ENCODE measurements around the gene CDC27.
"Not testable (repeated sequence)": the region's sequence is repeated elsewhere in the genome, so short reads cannot be mapped to it uniquely, and the experiment has no call there.

CDC27 gene

DNA sequence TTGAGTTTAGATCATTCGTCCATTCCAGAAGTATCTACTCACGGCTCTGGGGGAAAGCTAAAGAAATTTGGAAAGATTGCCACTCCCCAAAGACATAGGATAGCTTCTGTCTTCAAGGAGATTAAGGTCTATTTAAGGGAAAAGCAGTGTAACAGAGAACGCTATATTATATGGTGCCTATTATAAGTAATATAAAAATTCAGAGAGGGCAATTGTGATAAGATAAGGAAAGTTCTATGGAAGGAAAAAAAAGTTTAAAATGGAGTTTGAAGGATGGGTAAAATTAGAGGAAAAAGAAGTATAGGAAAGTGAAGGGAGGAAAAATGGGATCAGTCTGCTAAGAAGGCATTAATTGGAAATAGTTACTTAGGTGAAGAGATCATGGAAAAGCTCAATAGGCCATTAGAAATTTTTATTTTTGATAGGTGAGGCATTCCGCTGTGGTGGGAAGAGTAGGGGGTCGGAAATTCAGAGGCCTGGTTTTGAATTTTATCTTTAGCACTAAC is 690 bp upstream of the CDC27 start:
- ATAC-seq (no peak), DNase-seq (ENCODE audit: low spot score in 2 of 2) (no peak)
- H3K9me3 Mint-ChIP-seq = no peaks in the 10 kb centered on the region
- H3K27ac Mint-ChIP-seq = peak overlapping the region; percentile 99
- peaks cover 40% of the 10 kb centered on the region for H3K4me1 Mint-ChIP-seq
- H3K4me3 Mint-ChIP-seq = peak overlapping the region; percentile 94
- peaks cover 20% of the 10 kb centered on the region for H3K36me3 Mint-ChIP-seq

DNA sequence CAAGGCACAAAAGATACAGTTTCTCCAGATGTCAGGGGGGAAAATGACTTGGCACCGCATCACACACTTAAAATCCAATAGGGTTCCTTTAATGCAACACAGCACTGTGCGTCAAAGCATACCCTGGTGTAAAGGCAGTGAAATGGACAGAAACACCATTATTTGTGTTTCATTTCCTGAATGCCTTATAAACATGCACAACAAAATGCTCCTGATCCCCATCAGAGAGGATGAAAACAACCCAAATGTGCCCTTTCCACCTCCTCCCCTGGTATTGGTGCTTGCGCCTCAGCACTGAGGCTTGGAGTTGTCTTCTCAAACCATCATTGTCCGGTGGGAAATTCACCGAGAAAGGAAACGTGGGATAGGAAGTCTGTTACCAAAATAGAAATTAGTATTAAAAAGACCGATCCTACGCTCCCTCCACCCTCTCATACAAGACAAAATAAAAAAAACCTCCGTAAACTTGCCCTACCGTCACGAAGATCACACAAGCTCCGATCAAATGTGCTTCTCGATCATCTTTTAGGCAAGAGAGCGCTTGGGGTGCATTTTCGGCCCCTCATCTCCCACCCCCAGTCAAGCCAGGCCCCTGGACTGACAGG is 722 bp downstream of the CDC27 start:
- peak overlapping the region; percentile 99 for H3K27ac Mint-ChIP-seq
- peaks cover 39% of the 10 kb centered on the region for H3K4me1 Mint-ChIP-seq
- H3K9me3 Mint-ChIP-seq = no peaks in the 10 kb centered on the region
- ATAC-seq (no peak), DNase-seq (ENCODE audit: low spot score in 2 of 2) (peak in 1 of 2 donors; percentile 56)
- H3K4me3 Mint-ChIP-seq = peak overlapping the region; percentile 94
- H3K36me3 Mint-ChIP-seq = peaks cover 24% of the 10 kb centered on the region

DNA sequence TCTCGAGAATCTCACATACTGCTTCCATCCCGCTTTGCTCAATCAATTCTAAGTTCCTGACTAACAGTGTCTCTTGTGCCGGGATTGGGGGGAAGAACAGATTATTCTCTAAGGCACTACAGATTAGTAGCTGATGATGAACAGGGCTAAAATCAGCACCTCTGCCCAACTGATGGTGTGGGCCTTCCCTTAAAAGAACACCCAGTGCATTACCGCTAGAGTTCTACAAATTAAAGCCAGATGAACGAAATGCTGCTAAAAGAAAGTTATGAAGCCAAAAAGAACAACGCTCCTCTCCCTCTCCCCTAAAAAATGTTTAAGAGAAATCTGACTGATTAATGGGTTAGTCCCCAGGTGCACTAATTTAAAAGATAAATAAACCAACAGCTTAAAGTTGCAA is 4.4 kb downstream of the CDC27 start:
- H3K27ac Mint-ChIP-seq = no peak overlapping the region
- H3K4me1 Mint-ChIP-seq = peaks cover 45% of the 10 kb centered on the region
- no peak for DNase-seq (ENCODE audit: low spot score in 2 of 2)
- peaks cover 55% of the 10 kb centered on the region for H3K36me3 Mint-ChIP-seq
- no peak for ATAC-seq
- no peaks in the 10 kb centered on the region for H3K9me3 Mint-ChIP-seq
- H3K4me3 Mint-ChIP-seq = no peak overlapping the region

DNA sequence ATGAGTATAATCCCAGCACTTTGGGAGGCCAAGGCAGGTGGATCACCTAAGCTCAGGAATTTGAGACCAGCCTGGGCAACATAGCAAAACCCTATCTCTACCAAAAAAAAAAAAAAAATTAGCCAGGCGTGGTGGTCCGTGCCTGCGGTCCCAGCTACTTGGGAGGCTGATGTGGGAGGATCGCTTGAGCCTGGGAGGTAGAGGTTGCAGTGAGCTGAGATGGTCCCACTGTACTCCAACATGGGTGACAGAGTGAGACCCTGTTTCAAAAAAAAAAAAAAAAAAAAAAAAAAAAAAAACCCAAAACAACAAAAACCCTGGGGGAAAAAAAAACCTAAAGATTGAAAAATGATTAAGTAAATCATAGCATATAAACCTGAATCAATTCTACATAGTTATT is 8.1 kb downstream of the CDC27 start:
- H3K4me1 Mint-ChIP-seq = peaks cover 47% of the 10 kb centered on the region
- H3K36me3 Mint-ChIP-seq = peaks cover 73% of the 10 kb centered on the region
- ATAC-seq; H3K4me3 Mint-ChIP-seq; H3K27ac Mint-ChIP-seq; DNase-seq (ENCODE audit: low spot score in 2 of 2); H3K9me3 Mint-ChIP-seq: not testable (repeated sequence)

DNA sequence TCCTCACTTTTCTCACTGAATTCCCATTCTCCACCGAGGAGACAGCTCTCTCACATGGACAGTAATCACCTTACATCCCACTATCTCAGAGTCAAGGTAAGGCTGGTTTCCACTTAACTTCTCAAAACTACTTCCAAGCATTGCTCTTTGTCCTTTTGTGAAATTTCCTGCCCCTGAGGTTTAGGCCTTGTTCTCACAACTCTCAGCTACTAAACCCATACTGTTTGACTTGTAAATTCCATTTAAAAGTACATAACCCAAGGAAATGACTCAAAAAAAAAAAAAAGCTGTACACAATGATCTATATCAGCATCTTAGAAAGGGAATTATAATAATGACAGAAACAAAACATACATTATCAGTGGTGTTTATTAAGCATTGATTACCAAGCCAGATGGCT is 8.8 kb downstream of the CDC27 start:
- Mint-ChIP-seq H3K36me3 (peaks cover 74% of the 10 kb centered on the region), H3K4me3 (no peak overlapping the region), H3K4me1 (peaks cover 44% of the 10 kb centered on the region), H3K27ac (no peak overlapping the region), H3K9me3 (no peaks in the 10 kb centered on the region)
- no peak for DNase-seq (ENCODE audit: low spot score in 2 of 2)
- ATAC-seq = no peak

DNA sequence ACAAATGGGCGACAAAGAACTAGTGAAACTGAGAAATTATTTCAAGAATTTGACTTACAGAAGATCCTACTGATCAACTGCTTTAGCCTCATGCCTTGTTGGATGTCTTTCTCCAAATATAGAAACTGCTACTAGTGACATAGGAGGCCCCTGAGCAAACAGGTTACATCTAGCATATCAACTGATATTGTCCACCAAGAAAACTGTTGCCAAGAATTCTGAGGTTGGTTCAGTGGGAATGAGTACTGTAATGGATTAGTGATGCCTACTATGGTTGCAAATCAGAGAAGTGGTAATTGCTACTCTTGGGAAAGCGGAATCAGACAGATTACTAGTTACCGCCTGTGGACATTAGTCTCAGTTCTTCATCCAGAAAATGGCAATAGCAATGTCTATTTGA is 10.0 kb downstream of the CDC27 start:
- H3K27ac Mint-ChIP-seq = no peak overlapping the region
- no peak for ATAC-seq
- peaks cover 69% of the 10 kb centered on the region for H3K36me3 Mint-ChIP-seq
- H3K4me1 Mint-ChIP-seq = peaks cover 46% of the 10 kb centered on the region
- no peak for DNase-seq (ENCODE audit: low spot score in 2 of 2)
- no peaks in the 10 kb centered on the region for H3K9me3 Mint-ChIP-seq
- H3K4me3 Mint-ChIP-seq = no peak overlapping the region

DNA sequence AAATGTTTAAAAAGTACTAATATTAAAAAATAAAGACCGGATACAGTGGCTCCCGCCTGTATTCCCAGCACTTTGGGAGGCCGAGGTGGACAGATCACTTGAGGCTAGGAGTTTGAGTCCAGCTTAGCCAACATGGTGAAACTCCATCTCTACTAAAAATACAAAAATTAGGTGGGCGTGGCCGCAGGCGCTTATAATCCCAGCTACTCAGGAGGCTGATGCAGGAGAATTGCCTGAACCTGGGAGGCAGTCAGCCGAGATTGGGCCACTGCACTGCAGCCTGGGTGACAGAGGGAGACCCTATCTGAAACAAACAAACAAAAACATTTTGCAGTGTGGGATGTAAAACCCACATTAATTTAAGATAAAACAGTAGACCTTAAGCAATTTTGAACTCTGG is 11.8 kb downstream of the CDC27 start:
- Mint-ChIP-seq H3K4me1 (peaks cover 45% of the 10 kb centered on the region), H3K9me3 (no peaks in the 10 kb centered on the region), H3K4me3 (no peak overlapping the region), H3K36me3 (peaks cover 77% of the 10 kb centered on the region), H3K27ac (peak overlapping the region; percentile 2)
- no peak for ATAC-seq
- DNase-seq (ENCODE audit: low spot score in 2 of 2) = no peak

DNA sequence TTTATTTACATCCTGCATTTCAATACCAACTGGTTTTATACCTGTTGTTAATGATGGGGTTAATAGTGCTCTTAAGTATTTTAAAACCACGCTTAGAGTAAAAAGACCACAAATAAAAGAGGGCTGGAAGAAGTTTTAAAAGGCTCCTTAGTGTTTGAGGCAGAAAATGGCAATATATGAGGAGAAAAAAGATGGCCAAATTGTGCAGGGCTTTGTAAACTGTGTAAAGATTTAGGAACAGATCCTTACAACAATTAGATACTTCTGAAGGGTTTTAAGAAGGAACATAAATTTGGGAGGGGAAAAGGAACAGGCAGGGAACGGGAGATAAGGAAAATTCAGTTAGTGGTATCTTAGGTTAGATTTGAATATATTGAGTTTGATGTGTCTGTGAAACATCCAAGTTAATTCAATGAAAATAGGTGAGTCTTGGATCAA is 12.7 kb downstream of the CDC27 start:
- no peak for ATAC-seq
- H3K4me1 Mint-ChIP-seq = peaks cover 37% of the 10 kb centered on the region
- no peaks in the 10 kb centered on the region for H3K9me3 Mint-ChIP-seq
- peak overlapping the region; percentile 2 for H3K27ac Mint-ChIP-seq
- DNase-seq (ENCODE audit: low spot score in 2 of 2) = no peak
- peaks cover 77% of the 10 kb centered on the region for H3K36me3 Mint-ChIP-seq
- no peak overlapping the region for H3K4me3 Mint-ChIP-seq

DNA sequence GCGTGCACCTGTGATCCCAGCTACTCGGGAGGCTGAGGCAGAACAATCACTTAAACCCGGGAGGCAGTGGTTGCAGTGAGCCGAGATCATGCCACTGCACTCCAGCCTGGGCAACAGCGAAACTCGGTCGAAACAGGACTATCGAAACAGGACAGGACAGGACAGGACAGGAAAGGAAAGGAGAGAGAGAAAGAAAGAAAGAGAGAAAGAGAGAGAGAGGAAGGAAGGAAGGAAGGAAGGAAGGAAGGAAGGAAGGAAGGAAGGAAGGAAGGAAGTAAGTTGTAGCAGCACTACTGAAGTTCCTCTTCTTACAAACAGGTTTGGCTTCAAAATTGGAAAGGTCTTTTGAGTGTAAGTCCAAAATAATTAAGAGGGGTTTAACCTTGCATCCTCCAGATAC is 14.3 kb downstream of the CDC27 start:
- not testable (repeated sequence) for H3K9me3 Mint-ChIP-seq; H3K27ac Mint-ChIP-seq; H3K4me3 Mint-ChIP-seq; ATAC-seq; DNase-seq (ENCODE audit: low spot score in 2 of 2)
- H3K36me3 Mint-ChIP-seq = peaks cover 77% of the 10 kb centered on the region
- peaks cover 31% of the 10 kb centered on the region for H3K4me1 Mint-ChIP-seq

DNA sequence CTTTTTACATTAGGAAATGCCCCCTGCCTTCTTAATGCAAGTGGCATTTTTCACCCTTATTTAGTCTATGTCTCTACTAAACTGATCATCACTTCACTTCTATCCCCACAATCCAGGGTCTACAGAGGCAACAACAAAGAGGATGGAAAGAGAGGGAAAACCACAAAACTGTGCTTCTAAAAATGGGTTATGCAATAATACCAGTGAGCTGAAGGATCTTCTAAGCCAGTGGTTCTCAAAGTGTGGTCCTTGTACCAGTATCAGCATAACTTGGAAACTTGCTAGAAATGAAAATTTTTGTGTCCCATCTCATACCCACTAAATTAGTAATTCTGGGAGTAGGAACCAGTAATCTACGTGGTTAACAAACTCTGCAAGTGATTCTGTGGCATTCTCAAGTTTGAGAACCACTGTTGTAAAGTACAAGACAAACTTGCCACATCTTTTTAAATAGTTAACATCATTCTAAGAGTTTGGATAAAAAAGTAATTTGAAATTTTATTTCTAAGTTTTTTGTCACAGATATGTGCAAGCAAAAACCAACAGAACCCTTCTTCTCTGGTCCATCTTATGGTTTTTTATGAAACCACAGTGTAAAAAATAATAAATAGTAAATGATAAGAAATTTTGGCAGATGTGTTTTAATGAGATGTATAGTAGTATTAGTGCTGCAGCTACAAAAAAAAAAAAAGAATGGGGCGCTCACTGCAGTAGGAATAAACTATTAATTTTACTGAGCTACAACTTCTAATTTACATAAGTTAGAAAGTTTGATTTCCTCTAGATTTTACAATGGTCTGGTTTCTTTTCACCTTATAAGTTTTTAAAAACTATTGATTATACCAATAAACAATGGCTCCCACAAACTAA is 16.2 kb downstream of the CDC27 start:
- ATAC-seq (peak; percentile 62), DNase-seq (ENCODE audit: low spot score in 2 of 2) (no peak)
- Mint-ChIP-seq H3K36me3 (peaks cover 77% of the 10 kb centered on the region), H3K9me3 (no peaks in the 10 kb centered on the region), H3K4me3 (no peak overlapping the region), H3K4me1 (peaks cover 28% of the 10 kb centered on the region), H3K27ac (no peak overlapping the region)

DNA sequence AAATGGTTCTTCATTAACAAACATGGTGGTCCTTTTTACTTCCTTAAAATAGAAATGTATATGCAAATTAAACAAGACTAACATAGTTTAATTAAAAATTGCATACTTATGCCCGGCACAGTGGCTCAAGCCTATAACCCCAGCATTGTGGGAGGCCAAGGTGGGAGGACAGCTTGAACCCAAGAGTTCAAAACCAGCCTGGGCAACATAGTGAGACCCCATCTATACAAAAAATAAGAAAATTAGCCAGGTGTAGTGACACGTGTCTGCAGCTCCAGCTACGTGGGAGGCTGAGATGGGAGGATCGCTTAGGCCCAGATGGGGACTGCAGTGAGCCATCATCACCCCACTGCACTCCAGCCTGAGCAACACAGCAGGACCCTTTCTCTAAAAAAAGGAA is 18.4 kb downstream of the CDC27 start:
- H3K27ac Mint-ChIP-seq = peak overlapping the region; percentile 60
- H3K4me1 Mint-ChIP-seq = peaks cover 19% of the 10 kb centered on the region

DNA sequence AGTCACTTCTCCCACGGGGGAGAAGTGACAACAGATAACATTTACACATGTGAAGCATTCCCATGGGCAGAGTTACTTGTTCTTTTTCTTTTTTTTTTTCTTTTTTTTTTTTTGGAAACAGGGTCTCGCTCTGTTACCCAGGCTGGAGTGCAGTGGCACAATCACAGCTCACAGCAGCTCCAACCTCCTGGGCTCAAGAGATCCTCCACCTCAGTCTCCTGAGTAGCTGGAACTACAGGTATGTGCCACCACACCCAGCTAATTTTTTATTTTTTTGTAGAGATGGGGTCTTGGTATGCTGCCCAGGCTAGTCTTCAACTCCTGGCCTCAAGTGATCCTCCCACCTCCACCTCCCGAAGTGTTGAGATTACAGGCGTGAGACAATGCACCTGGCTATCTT is 20.2 kb downstream of the CDC27 start:
- H3K36me3 Mint-ChIP-seq = peaks cover 97% of the 10 kb centered on the region
- ATAC-seq; H3K9me3 Mint-ChIP-seq; H3K4me3 Mint-ChIP-seq; DNase-seq (ENCODE audit: low spot score in 2 of 2); H3K27ac Mint-ChIP-seq: not testable (repeated sequence)
- H3K4me1 Mint-ChIP-seq = peaks cover 13% of the 10 kb centered on the region

More for the DNA sequence above, 18.4 kb downstream of the CDC27 start:
- ATAC-seq = no peak
- Mint-ChIP-seq H3K36me3 (peaks cover 79% of the 10 kb centered on the region), H3K9me3 (no peaks in the 10 kb centered on the region), H3K4me3 (no peak overlapping the region)
- no peak for DNase-seq (ENCODE audit: low spot score in 2 of 2)

DNA sequence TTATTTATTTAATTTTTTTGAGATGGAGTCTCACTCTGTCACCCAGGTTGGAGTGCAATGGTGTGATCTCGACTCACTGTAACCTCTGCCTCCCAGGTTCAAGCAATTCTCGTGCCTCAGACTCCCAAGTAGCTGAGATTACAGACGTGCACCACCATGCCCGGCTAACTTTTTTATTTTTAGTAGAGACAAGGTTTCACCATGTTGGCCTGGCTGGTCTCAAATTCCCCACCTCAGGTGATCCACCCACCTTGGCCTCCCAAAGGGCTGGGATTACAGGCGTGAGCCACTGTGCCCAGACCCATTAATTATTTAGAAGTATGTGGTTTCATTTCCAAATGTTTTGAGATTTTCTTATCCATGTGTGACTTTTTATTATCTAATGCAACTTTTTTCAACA is 22.2 kb downstream of the CDC27 start:
- ATAC-seq; H3K27ac Mint-ChIP-seq; DNase-seq (ENCODE audit: low spot score in 2 of 2); H3K4me3 Mint-ChIP-seq; H3K9me3 Mint-ChIP-seq: not testable (repeated sequence)
- H3K4me1 Mint-ChIP-seq = peaks cover 18% of the 10 kb centered on the region
- peaks cover 95% of the 10 kb centered on the region for H3K36me3 Mint-ChIP-seq

DNA sequence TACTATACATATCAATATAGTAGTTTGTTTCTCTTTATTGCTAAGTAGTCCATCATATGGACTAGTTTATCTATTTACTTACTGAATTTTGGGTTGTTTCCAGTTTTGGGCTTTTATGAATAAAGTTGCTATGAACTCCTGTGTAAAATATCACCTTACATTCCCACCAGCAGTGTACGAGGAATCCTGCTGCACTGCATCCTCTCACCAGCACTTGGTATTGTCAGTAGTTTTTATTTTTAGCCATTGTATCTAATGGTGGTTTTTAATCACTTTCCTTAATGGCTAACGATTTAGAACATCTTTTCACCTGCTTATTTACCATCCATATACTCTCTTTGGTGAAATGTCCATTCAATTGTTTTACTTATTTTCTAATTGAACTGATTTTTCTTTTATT is 24.0 kb downstream of the CDC27 start:
- ATAC-seq (no peak), DNase-seq (ENCODE audit: low spot score in 2 of 2) (no peak)
- H3K9me3 Mint-ChIP-seq = no peaks in the 10 kb centered on the region
- H3K27ac Mint-ChIP-seq = no peak overlapping the region
- H3K4me1 Mint-ChIP-seq = peaks cover 18% of the 10 kb centered on the region
- peaks cover 95% of the 10 kb centered on the region for H3K36me3 Mint-ChIP-seq
- H3K4me3 Mint-ChIP-seq = no peak overlapping the region

DNA sequence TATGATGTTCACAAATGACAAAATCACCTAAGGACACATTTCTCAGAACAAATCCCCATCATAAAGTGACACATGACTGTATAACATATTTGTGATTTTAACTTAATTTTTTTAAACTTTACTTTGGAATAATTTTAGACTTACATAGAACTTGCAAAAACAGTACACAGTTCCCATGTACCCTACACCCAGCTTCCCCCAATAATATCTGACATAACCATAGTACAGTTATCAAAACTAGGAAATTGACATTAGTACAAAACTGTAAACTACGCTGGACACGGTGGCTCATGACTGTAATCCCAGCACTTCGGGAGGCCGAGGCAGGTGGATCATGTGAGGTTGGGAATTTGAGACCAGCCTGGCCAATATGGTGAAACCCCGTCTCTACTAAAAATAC is 24.8 kb downstream of the CDC27 start:
- H3K9me3 Mint-ChIP-seq = no peaks in the 10 kb centered on the region
- H3K4me3 Mint-ChIP-seq = no peak overlapping the region
- no peak for DNase-seq (ENCODE audit: low spot score in 2 of 2)
- no peak overlapping the region for H3K27ac Mint-ChIP-seq
- H3K36me3 Mint-ChIP-seq = peaks cover 95% of the 10 kb centered on the region
- no peak for ATAC-seq
- peaks cover 18% of the 10 kb centered on the region for H3K4me1 Mint-ChIP-seq
